Daoy (cell line): ENCODE results near the gene CCNF. TPM values are rescaled to one million over a fixed set of nuclear protein-coding genes. Genes with fewer than 3 reads are reported as not detected.
A peak's percentile ranks its signal among the peaks of the same experiment; 100 is the strongest.

Experiments
- DNase-seq: peaks from one replicate; pipeline ENCODE4 v3.0.0-alpha.2; 2015; ENCODE audit warnings: low read depth
- total RNA-seq: library from RNA; depleted of rRNA; stranded (reverse); fragments of >200 nt; shearing (Covaris generic); gene quantifications from 2 replicates; pipeline ENCODE4 v1.2.3, GENCODE V29; 2014

CCNF gene
- total RNA-seq, 1 experiment from 2014 or later: 36.3 TPM

GRCh38 chr16:2456551-2457153 lies 27.4 kb downstream of the CCNF start:
- no peak for DNase-seq

DNA sequence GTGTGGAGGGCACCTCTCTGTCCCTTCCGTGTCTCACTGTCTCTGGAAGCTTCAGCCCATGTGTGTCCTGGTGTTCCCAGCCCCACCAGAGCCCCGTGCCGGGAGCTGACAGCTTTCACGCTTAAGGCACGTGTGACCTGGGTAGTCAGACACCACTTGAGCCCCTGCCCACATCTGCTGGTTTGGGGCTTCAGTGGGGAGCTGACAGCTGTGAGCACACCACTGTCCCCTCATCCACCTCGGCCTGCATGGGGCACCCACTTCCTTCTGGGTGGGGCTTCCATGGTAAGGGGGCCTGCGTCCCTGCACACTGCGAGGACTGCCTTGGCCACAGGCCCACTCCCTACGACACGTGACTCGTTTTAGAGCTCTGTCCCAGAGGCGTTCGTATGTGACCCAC lies 28.0 kb downstream of the CCNF start:
- no peak for DNase-seq

- DNase-seq: no peak
These were observed 28.7 kb downstream of the CCNF start for GRCh38 chr16:2457946-2458345.

DNA sequence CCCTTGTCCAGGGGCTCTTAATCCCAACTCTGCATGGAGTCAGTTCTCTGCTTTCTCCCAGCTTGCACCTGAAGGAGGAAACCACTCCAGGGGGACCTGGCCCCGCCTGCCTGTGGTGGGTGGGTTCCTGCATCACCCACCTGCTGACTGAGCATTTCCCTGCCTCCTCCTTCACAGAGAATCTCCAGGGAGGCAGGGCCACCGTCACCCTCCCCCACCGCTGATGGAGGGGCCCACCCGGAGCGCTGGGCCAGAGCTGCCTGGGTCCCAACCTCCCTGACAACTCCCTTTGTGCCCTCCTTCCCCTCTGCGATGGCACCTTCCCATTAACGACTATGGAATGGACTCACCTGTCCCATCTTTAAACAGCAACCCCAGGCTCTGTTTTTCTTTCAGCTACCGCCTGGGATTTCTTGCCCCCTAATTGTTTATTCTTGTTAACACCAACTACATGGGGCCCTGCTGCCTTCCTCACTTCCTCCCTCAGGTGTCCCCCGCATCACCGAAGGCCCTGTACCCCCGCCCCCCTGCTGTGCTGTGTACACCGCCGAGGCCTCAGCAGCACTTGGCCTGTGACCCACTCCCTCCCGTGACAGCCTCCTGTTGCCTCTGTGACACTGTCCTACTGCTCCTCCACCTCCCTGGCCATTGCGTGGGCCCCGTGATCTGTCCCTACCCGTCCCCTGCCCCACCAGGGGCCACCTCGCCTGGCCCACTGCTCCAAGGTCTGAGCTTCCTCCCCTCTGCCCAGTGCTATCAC lies 29.8 kb downstream of the CCNF start:
- DNase-seq: no peak

GRCh38 chr16:2459647-2460390 lies 30.6 kb downstream of the CCNF start, which contains the start of gene TEDC2:
TEDC2 (plus strand) TSS chr16:2460109; CDS start chr16:2460145, 36 bp downstream.
- DNase-seq: peak; percentile 96

GRCh38 chr16:2460391-2460713 lies 31.1 kb downstream of the CCNF start:
- DNase-seq: no peak

DNA sequence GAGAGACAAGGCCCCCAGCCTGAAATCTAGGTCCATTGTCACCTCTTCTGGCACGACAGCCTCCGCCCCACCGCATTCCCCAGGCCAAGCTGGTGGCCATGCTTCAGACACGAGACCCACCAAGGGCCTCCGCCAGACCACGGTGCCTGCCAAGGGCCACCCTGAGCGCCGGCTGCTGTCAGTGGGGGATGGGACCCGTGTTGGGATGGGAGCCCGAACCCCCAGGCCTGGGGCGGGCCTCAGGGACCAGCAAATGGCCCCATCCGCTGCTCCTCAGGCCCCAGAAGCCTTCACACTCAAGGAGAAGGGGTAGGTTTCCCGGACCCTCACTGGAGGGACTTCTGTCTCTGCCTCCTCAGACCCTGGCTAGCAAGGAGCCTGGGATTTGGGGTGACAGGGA lies 31.7 kb downstream of the CCNF start:
- DNase-seq: no peak

DNA sequence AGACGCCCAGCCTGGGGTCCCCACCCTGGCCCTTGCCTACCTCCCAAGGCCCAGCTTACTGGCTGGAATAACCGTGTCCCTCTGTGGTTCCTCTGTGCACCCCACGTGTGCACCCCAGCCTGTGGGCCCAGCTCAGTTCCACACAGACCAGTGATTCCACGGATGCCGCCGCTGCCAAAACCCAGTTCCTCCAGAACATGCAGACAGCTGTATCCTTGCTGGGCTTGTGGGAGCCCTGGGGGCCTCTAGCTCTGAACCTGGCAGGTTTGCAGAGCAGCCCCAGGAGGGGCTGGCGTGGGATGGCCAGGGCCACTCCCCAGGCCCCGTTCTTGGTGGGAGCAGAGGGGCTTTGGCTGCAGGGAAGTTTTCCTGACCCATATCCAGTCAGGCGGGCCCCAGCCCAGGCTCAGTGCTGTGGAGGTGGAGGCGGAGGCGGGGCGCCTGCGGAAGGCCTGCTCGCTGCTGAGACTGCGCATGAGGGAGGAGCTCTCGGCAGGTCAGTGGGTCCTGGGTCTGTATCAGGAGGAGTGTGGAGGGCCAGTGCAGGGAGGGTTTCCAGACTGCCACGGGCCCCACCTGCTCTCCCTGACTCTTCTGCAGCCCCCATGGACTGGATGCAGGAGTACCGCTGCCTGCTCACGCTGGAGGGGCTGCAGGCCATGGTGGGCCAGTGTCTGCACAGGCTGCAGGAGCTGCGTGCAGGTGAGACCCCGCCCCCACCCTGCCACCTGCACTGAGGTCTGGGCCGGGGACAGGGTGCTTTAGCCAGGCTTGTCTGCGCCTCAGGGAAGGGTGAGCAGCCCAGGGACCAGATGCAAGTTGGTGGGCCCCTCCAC lies 33.0 kb downstream of the CCNF start:
- DNase-seq: no peak

DNA sequence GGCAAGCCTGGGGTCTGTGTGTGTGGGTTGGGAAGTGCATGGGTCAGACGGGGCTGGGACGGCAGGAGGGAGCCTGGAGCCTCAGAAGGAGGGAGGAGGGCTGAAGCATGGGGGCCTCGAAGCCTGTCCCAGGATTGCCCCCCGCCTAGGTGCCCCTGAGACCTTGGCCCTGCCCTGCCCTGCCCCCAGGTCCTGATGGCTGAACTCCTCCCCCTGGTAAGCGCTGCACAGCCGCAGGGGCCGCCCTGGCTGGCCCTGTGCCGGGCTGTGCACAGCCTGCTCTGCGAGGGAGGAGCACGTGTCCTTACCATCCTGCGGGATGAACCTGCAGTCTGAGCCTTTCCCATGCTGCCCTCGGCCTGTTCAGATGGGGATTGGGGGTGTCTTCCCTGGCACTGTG lies 35.1 kb downstream of the CCNF start:
- DNase-seq: no peak

- no peak for DNase-seq
These were observed 36.6 kb downstream of the CCNF start for GRCh38 chr16:2465653-2466415.

DNA sequence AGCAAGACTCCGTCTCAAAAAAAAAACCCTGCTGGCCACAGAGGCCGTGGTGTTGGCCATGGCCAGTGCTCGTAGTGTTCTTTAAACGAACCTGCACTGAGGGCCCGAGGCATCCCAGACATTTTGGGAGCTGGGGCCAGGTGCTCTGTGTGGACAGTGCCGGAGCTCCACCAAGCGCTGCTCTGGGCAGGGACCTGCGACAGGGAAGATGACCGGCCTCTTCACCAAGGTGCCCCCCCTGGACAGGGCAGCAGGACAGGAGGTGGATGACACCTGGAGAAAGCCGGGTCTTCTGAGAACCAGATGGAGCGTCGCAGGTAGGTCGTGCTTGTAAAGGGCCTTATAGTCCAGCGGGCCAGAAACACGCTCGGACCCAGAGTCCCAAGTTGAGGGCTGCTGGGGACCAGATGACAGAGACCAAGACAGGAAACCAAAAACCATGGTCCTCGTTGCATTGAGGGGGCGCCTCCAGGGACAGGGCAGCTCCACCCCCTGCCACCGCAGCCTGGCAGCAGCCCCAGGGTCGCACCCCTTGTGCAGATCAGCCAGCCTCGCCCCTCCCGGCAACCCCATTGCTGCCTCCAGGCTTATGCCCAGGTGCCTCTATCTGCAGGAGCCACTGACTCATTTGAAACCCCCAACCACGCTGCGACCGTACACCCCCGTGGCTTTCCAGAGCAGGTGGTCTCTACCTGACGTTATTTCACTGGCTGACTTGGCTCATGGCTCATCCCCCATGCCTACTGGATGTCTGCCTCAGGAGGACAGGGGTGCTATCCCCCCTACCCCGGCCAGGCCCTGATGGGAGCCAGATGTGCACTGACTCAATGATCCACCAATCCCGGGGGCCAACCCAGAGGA lies 37.6 kb downstream of the CCNF start:
- no peak for DNase-seq

- peak; percentile 84 for DNase-seq
These were observed 38.4 kb downstream of the CCNF start for GRCh38 chr16:2467528-2468232.

DNA sequence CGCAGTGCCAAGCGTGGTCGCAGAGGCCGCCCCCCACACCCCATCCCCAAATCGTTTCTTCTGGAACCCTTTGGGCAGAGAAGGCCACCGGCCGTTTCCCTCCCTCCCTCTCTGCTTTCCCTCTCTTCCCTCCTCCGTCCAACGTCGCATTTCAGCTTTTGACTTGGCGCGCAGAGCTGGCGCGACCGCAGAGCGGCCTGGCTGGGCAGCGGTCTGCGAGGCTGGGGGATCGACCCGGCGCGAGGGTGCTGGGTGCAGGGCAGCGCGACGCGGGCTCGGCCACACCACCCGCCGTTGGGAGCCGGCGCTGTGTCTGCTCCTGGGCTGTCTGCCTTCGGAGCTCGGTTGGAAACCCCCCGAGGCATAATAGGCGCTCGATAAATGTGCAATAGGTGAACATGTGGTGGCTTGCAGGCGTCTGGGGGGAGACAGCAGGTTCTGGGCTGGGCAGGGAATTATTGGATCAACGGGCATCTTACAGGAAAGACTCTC lies 39.0 kb downstream of the CCNF start:
- DNase-seq: peak; percentile 63

DNA sequence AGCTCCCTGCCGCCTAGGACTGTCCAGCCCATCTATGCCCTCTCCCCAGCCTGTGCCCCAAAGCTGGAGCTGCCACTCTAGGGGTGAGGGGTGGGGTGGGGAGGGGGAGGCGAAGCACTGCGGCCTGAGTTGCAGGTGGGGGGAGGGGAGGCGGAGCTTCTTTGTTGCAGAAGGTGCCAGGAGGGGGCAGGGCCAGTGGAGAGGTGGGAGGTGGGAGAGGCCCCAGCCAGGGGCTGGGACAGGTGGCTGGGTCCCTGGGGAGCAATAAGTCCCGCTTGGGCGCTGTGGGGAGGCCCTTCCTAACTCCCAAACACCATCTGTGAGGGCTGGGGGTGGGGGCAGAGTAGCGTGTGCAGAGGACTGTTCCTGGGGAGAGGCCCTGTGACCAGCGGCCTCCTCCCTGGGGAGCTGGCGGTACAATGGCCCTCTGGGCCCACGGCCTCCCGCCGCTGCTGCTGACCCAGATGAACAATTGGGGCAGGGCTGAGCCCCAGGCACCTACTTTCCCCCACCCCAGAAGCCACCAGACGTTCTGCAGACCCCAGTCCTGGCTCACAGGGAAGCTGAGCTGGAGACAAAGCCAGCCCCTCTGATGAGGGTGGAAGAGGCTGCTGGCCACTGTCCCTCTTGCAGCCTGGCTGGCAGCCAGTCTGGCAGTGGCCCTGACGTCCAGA lies 39.6 kb downstream of the CCNF start:
- DNase-seq: no peak

DNA sequence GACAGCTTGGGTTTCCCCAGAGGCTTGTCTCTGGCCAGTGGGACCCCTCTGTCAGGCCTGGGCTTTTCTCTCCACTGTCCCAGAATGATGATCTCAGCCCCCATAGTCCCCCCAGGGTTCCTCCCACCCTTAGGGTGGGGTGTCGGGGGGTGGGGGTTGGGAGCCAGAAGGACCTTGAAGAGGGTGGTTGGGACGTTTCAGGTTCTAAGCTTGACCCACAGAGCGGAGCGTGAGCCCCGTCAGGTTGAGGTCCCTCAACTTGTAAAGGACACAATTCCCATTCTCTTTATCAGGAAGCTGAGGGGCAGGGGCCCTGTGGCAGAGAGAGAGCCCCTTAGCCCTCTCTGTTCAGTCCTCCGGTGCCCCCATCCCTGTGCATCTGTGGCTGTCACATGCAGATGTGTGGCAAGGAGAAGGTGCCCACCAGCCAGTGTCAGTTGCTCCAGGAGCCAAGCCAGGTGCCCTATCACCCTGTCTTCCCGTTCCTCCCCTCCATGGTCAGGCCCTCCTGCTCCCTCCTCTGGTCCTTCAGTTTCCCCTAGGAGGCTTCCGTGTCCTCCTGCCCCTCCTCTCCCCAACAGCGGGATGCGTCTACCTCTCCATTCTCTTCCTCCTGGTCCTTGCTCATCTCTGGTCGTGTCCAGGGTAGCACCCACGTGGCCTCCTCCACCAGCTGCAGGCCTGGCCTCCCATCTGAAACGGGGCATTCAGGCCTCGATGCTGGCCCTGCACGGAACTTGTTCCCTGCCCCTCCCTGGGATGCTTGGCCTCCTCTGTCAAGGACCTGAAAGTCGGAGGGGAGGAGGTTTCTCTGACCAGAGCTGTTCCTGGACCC lies 40.4 kb downstream of the CCNF start:
- DNase-seq: no peak

DNA sequence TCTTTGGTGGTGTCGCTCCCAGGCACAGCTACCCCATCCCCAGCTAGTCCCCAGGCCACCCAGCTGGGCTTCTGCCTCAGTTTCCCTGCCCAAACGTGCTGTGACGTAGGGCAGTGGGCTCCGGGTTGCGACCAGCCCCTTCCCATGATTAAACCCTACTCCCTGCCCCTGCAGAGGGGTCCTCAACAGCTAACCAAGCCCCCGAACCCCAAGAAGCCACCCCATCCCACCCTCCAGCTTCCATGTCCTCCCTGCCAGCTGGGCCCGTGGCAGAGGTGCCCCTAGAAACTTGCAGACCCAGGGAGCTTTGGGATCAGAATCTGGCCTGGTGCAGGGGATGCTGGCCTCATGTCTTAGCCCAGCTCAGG lies 41.0 kb downstream of the CCNF start:
- no peak for DNase-seq

DNA sequence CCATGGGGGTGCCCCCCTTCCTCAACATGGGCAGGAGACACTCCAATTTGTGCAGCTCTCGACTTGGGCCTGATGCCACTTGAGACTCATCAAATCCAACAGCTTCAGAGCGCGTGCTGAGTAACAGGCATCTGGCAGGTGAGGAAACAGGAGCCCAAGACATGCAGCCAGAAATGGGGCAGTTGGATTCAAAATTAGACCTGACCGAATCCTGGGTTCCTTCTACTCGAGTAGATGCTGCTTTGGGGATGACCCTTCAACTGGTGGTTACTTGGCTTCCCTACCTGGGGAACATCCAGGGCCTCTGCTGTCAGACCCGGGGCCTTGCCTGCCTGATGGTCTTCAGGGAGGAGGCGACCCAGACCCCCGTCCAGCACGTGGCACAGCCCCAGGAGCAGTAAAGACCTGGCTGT lies 41.4 kb downstream of the CCNF start:
- DNase-seq: no peak

GRCh38 chr16:2471016-2471652 lies 41.9 kb downstream of the CCNF start, which contains the start of gene NTN3:
NTN3 (plus strand) TSS chr16:2471297; CDS start chr16:2471702, 405 bp downstream.
- no peak for DNase-seq
